Measurements from ENCODE around the gene GRID2. TPM values are rescaled to one million over a fixed set of nuclear protein-coding genes. Genes with fewer than 3 reads are reported as not detected.

Gene GRID2
- total RNA-seq, 2 donors from 2014 or later, result 0.16 TPM; not detected in 1

DNA sequence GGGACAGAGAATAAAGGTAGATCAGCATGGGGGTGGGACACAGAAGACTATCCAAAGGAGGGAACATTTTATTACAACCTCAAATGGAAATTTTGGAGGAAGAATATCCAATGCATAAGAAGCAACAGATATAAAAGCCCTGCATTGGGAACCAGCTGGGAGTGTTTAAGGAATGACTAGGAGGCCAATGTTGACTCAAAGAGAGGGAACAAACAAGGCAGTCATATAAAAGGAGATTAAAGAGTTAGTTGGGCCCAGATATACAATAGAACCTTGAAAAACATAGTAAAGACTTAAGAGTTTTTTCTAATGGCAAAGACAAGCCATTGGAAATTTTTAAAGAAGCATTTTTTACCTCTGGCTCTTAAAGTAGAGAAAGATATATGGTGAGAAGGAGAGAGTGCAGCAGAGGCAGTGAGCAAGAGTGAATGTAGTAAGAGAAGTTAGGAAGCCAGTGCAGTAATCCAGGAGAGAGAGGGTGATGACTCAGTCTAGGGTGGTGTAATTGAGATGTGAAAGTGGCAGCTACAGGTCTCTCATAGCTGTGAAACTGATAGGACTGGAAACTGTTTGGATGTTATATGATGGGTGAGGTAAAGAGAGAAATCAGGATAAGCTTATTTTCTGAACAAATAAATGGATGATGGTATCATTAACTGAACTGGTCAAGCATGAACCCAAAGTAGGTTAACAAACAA lies 1342.6 kb downstream of the GRID2 start:
- no peak for DNase-seq (ENCODE audit: low spot score)
- no peaks in the 10 kb centered on the region for H3K27me3 ChIP-seq

GRCh38 chr4:93648258-93648657 lies 1344.5 kb downstream of the GRID2 start:
- Histone ChIP-seq H3K27ac (no peak overlapping the region), H3K9me3 (no peaks in the 10 kb centered on the region), H3K4me1 (no peaks in the 10 kb centered on the region), H3K27me3 (no peaks in the 10 kb centered on the region), H3K36me3 (no peaks in the 10 kb centered on the region), H3K4me3 (no peak overlapping the region)
- DNase-seq (ENCODE audit: low spot score), result no peak
- TF ChIP-seq, protein P1, sequence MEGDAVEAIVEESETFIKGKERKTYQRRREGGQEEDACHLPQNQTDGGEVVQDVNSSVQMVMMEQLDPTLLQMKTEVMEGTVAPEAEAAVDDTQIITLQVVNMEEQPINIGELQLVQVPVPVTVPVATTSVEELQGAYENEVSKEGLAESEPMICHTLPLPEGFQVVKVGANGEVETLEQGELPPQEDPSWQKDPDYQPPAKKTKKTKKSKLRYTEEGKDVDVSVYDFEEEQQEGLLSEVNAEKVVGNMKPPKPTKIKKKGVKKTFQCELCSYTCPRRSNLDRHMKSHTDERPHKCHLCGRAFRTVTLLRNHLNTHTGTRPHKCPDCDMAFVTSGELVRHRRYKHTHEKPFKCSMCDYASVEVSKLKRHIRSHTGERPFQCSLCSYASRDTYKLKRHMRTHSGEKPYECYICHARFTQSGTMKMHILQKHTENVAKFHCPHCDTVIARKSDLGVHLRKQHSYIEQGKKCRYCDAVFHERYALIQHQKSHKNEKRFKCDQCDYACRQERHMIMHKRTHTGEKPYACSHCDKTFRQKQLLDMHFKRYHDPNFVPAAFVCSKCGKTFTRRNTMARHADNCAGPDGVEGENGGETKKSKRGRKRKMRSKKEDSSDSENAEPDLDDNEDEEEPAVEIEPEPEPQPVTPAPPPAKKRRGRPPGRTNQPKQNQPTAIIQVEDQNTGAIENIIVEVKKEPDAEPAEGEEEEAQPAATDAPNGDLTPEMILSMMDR (IDR thresholded peaks at IDR 0.05), result no peak

More for the DNA sequence above, 1342.6 kb downstream of the GRID2 start:
- Histone ChIP-seq H3K36me3 (no peaks in the 10 kb centered on the region), H3K27ac (no peak overlapping the region), H3K9me3 (no peaks in the 10 kb centered on the region), H3K4me1 (no peaks in the 10 kb centered on the region), H3K4me3 (no peak overlapping the region)
- TF ChIP-seq, protein P1 (IDR thresholded peaks at IDR 0.05), result no peak

DNA sequence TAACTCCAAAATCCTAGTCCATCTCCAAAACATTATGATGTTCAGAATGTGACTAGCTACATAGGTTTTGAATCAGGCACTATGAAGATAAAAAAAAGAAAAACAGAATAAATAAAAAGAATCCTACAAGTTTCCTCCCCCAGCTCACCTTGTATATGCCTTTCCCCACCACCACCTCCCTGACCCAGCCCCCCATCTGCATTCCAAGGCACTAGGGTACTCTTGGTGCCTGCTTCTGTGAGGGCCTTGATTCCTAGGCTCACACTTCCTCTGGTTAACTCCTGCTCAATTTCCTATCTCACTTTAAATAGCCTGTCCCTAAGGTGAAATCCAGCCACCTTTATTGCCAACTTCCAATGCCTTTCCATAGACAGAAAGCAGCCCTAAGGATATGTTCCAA lies 1346.1 kb downstream of the GRID2 start:
- H3K36me3 ChIP-seq, result no peaks in the 10 kb centered on the region
- H3K9me3 ChIP-seq, result no peaks in the 10 kb centered on the region
- no peaks in the 10 kb centered on the region for H3K4me1 ChIP-seq
- no peaks in the 10 kb centered on the region for H3K27me3 ChIP-seq
- H3K4me3 ChIP-seq, result no peak overlapping the region
- H3K27ac ChIP-seq, result no peak overlapping the region
- TF ChIP-seq, protein P1 (IDR thresholded peaks at IDR 0.05), result no peak
- no peak for DNase-seq (ENCODE audit: low spot score)

- Histone ChIP-seq H3K27me3 (no peaks in the 10 kb centered on the region), H3K4me3 (no peak overlapping the region), H3K4me1 (no peaks in the 10 kb centered on the region), H3K9me3 (no peaks in the 10 kb centered on the region), H3K36me3 (no peaks in the 10 kb centered on the region), H3K27ac (no peak overlapping the region)
- TF ChIP-seq, protein P1 (IDR thresholded peaks at IDR 0.05), result no peak
- DNase-seq (ENCODE audit: low spot score), result no peak
These were observed 1350.4 kb downstream of the GRID2 start for GRCh38 chr4:93654211-93654610.

DNA sequence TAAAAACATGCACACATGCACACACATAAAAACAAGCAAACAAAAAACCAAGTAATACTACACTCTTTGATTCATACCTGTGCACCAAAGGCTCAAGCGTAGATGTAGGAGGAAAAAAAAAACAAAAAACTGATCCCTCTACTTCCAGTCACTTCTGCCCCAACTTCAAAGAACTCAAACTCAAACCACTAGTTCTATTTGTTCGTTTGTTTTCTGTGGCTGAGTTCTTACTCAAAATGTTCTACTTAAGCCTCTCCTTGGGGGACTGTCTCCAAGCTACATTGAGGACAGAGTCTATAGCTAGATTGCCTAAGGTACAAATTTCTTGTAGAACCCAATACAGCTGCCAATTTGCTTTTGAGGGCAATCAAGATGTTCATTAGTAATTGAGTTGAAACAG lies 1353.8 kb downstream of the GRID2 start:
- H3K9me3 ChIP-seq, result no peaks in the 10 kb centered on the region
- no peaks in the 10 kb centered on the region for H3K27me3 ChIP-seq
- H3K27ac ChIP-seq, result no peak overlapping the region
- H3K4me3 ChIP-seq, result no peak overlapping the region
- no peaks in the 10 kb centered on the region for H3K36me3 ChIP-seq
- no peak for DNase-seq (ENCODE audit: low spot score)
- TF ChIP-seq, protein P1 (IDR thresholded peaks at IDR 0.05), result no peak
- H3K4me1 ChIP-seq, result no peaks in the 10 kb centered on the region

GRCh38 chr4:93658443-93658842 lies 1354.7 kb downstream of the GRID2 start:
- TF ChIP-seq, protein P1 (IDR thresholded peaks at IDR 0.05), result no peak
- H3K4me1 ChIP-seq, result no peaks in the 10 kb centered on the region
- H3K27me3 ChIP-seq, result no peaks in the 10 kb centered on the region
- no peaks in the 10 kb centered on the region for H3K36me3 ChIP-seq
- no peak overlapping the region for H3K4me3 ChIP-seq
- no peak overlapping the region for H3K27ac ChIP-seq
- H3K9me3 ChIP-seq, result no peaks in the 10 kb centered on the region
- no peak for DNase-seq (ENCODE audit: low spot score)
